Liver (tissue), 3 donors: ENCODE data around the gene PIMREG.

Experiments used
- FOXA2 ChIP-seq: IDR thresholded peaks from 2 replicates; pipeline ENCODE4 v1.6.1; 2016; ENCODE audit warnings: antibody characterized with exemption
- RAD21 ChIP-seq, 2 donors: IDR thresholded peaks; 2 replicates each; pipeline ENCODE4 v1.6.1; 2016; ENCODE audit warnings: antibody characterized with exemption in 2 of 2, mild to moderate bottlenecking in 2 of 2
- RXRA ChIP-seq, 2 donors: IDR thresholded peaks; 2 replicates each; pipeline ENCODE4 v1.6.1; 2017 to 2018; ENCODE audit warnings: antibody characterized with exemption in 2 of 2, mild to moderate bottlenecking in 1 of 2
- SP1 ChIP-seq: IDR thresholded peaks from 2 replicates; pipeline ENCODE4 v1.6.1; 2018; ENCODE audit warnings: antibody characterized with exemption, mild to moderate bottlenecking
- TAF1 ChIP-seq: conservative IDR thresholded peaks from 2 replicates; pipeline ENCODE4 v1.6.1; 2016; ENCODE audit warnings: antibody characterized with exemption, mild to moderate bottlenecking
- YY1 ChIP-seq: IDR thresholded peaks from 2 replicates; pipeline ENCODE4 v1.6.1; 2016; ENCODE audit warnings: antibody characterized with exemption, mild to moderate bottlenecking
- TF ChIP-seq, protein P1 (sequence below): fragments of 150-350 bp; IDR thresholded peaks from 2 replicates; pipeline ENCODE4 v1.5.1; 2017; ENCODE audit warnings: improper control_type of control experiment, low read depth, low read length; ENCODE audit not compliant: missing input control
- donor health status: healthy.
- donor health status: healthy.

DNA sequence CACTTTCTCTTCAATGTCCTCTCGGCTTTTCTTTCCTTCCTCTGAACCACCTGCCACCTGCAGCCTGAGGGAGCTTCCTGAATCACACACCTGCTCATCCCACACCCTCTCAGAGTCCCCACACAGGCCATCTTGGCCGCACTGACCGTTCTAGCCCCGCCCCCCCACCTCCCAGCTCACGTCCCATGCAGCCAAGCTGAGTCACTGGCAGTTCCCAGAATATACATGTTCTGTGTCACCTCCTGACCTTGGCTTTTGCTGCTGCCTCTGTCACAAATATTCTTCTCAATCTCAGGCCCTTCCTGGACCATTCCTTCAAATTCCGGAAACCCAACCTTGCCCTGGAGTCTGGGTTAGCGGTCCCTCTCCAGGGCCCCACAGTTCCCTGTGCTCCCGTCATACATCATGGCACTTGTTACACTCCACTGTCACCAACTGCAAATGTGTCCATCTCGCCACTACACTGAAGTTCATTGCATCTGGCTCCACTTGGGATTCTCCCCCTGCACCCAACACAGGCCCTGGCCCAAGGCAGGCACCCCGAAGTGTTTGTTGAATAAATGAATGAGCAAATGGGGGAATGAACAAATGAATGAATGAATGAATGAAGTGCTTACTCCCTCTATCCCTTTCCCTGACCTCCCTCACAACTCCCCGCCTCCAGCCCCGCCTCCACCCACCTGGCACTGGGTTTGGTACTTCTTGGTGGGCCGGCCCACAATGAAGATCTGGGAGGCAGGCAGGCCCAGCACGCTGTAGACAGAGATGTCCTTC, 12.8 kb downstream of the PIMREG start:
- TF ChIP-seq, protein P1, sequence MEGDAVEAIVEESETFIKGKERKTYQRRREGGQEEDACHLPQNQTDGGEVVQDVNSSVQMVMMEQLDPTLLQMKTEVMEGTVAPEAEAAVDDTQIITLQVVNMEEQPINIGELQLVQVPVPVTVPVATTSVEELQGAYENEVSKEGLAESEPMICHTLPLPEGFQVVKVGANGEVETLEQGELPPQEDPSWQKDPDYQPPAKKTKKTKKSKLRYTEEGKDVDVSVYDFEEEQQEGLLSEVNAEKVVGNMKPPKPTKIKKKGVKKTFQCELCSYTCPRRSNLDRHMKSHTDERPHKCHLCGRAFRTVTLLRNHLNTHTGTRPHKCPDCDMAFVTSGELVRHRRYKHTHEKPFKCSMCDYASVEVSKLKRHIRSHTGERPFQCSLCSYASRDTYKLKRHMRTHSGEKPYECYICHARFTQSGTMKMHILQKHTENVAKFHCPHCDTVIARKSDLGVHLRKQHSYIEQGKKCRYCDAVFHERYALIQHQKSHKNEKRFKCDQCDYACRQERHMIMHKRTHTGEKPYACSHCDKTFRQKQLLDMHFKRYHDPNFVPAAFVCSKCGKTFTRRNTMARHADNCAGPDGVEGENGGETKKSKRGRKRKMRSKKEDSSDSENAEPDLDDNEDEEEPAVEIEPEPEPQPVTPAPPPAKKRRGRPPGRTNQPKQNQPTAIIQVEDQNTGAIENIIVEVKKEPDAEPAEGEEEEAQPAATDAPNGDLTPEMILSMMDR = no peak
- TF ChIP-seq RAD21 (IDR thresholded peaks at IDR 0.05) = no peak
- no peak for TF ChIP-seq SP1
- TF ChIP-seq RXRA (IDR thresholded peaks at IDR 0.05) = no peak
- TF ChIP-seq YY1 = no peak
- no peak for TF ChIP-seq TAF1
- TF ChIP-seq FOXA2 = no peak
